ENCODE measurements around the gene ITPK1. TPM values are rescaled to one million over a fixed set of nuclear protein-coding genes. Genes with fewer than 3 reads are reported as not detected.

Gene ITPK1
- total RNA-seq, 1 experiment from 2014 or later, result 60.1 TPM

DNA sequence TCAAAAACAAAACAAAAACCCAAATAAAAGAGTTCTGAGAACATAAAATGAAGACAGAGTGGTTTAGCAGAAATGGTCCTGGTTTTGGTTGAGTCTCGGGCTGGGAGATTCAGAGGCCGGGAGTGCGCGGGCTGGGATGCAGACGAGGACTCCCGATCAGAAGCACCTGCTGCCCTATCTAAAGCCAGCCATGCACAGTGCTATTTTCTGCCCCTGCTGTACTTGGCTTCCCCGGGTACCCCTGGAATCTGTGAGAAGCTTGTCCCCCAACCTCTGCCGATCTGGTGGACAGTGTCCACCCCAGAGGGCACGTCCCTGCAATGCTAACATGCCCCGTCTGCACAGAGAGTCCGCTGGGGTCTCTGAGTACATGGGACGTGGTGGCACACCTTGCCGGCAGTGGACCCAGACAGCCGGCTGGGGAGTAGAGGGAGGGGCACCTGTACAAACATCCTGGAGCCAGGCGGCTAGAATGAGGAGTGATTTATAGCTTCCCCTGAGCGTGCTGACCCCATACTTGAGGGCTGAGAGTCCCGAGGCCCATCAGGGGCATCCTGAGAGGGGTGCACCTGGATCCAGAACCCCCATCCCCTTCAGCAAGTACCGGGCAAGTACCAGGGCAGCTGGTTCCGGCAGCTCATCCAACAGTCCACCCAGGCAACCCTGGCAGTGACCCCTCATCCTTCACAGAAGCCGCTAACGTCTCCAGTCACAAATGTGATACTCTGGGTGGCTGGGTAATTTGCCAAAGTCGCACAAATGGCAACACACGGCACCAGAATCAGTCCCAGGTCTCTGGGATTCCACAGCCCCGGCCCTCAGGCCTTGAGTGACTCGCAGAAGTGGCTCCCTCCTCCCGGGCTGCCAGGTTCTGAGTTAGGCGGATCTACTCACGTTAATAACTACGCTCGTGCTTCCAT is 155.7 kb downstream of the ITPK1 start:
- Mint-ChIP-seq H3K36me3 (ENCODE audit: insufficient read depth, unreplicated experiment) (peaks cover 7% of the 10 kb centered on the region), H3K4me1 (ENCODE audit: low read depth, unreplicated experiment) (no peaks in the 10 kb centered on the region), H3K9me3 (ENCODE audit: unreplicated experiment) (no peaks in the 10 kb centered on the region), H3K27me3 (ENCODE audit: insufficient read depth, unreplicated experiment) (no peaks in the 10 kb centered on the region), H3K4me3 (ENCODE audit: unreplicated experiment) (no peak overlapping the region), H3K27ac (ENCODE audit: unreplicated experiment) (no peak overlapping the region)
- ChIA-PET CTCF (no interaction called here), POLR2A (no interaction called here)
- no peak overlapping the region for H3K4me3 ChIP-seq (ENCODE audit: low read depth, low read length)
- DNase-seq, result no peak
- TF ChIP-seq, protein P1, sequence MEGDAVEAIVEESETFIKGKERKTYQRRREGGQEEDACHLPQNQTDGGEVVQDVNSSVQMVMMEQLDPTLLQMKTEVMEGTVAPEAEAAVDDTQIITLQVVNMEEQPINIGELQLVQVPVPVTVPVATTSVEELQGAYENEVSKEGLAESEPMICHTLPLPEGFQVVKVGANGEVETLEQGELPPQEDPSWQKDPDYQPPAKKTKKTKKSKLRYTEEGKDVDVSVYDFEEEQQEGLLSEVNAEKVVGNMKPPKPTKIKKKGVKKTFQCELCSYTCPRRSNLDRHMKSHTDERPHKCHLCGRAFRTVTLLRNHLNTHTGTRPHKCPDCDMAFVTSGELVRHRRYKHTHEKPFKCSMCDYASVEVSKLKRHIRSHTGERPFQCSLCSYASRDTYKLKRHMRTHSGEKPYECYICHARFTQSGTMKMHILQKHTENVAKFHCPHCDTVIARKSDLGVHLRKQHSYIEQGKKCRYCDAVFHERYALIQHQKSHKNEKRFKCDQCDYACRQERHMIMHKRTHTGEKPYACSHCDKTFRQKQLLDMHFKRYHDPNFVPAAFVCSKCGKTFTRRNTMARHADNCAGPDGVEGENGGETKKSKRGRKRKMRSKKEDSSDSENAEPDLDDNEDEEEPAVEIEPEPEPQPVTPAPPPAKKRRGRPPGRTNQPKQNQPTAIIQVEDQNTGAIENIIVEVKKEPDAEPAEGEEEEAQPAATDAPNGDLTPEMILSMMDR (IDR thresholded peaks at IDR 0.05; ENCODE audit: insufficient read depth in 1 of 2, low read depth in 1 of 2, low read length in 1 of 2, severe bottlenecking in 1 of 2, unreplicated experiment in 1 of 2), result no peak
- no peaks in the 10 kb centered on the region for H3K9me3 ChIP-seq
- no peaks in the 10 kb centered on the region; the same call in 1 of the 2 replicates for H3K36me3 ChIP-seq (ENCODE audit: control insufficient read depth, insufficient read depth, low read length)
- no TSS peak for BruUV-seq (replicated peaks)
- intact Hi-C loops (cut with micrococcal nuclease; ENCODE audit: unreplicated experiment), result loop anchor here (10.0 kb wide), 1 partner anchor 75 kb away; no protein-coding TSS in a partner anchor
- H3K27me3 ChIP-seq (replicated peaks; ENCODE audit: control insufficient read depth, insufficient read depth, low read length), result no peaks in the 10 kb centered on the region
- no peaks in the 10 kb centered on the region for H3K4me1 ChIP-seq

DNA sequence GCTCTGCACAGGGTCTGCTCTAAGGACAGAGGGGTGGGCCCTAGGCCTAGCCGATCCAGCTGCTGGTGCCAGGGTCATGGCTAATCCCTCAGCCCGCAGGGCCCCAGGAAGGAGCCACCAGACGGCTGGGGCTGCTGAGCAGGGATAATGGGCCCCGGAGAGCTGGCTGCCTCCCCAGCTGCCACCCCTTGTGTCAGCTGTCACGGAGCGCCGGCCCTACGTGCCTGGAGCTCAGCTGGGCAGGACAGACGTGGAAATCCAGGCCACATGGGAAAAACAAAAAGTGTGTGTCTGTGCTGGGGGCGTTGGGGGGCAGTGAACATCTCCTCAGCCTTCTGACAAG is 156.6 kb downstream of the ITPK1 start:
- no peak overlapping the region for H3K27ac Mint-ChIP-seq (ENCODE audit: unreplicated experiment)
- ChIA-PET POLR2A (no interaction called here), CTCF (no interaction called here)
- peaks cover 7% of the 10 kb centered on the region for H3K36me3 Mint-ChIP-seq (ENCODE audit: insufficient read depth, unreplicated experiment)
- no peak overlapping the region for H3K4me3 Mint-ChIP-seq (ENCODE audit: unreplicated experiment)
- no peaks in the 10 kb centered on the region for H3K4me1 ChIP-seq
- intact Hi-C loops (cut with micrococcal nuclease; ENCODE audit: unreplicated experiment), result no loop called here
- no TSS peak for BruUV-seq (replicated peaks)
- no peak for DNase-seq
- no peak overlapping the region for H3K4me3 ChIP-seq (ENCODE audit: low read depth, low read length)
- no peaks in the 10 kb centered on the region for H3K4me1 Mint-ChIP-seq (ENCODE audit: low read depth, unreplicated experiment)
- TF ChIP-seq, protein P1 (IDR thresholded peaks at IDR 0.05; ENCODE audit: insufficient read depth in 1 of 2, low read depth in 1 of 2, low read length in 1 of 2, severe bottlenecking in 1 of 2, unreplicated experiment in 1 of 2), result no peak
- H3K36me3 ChIP-seq (ENCODE audit: control insufficient read depth, insufficient read depth, low read length), result no peaks in the 10 kb centered on the region; the same call in 1 of the 2 replicates
- no peaks in the 10 kb centered on the region for H3K27me3 ChIP-seq (replicated peaks; ENCODE audit: control insufficient read depth, insufficient read depth, low read length)
- no peaks in the 10 kb centered on the region for H3K9me3 Mint-ChIP-seq (ENCODE audit: unreplicated experiment)
- H3K27me3 Mint-ChIP-seq (ENCODE audit: insufficient read depth, unreplicated experiment), result no peaks in the 10 kb centered on the region
- H3K9me3 ChIP-seq, result no peaks in the 10 kb centered on the region

DNA sequence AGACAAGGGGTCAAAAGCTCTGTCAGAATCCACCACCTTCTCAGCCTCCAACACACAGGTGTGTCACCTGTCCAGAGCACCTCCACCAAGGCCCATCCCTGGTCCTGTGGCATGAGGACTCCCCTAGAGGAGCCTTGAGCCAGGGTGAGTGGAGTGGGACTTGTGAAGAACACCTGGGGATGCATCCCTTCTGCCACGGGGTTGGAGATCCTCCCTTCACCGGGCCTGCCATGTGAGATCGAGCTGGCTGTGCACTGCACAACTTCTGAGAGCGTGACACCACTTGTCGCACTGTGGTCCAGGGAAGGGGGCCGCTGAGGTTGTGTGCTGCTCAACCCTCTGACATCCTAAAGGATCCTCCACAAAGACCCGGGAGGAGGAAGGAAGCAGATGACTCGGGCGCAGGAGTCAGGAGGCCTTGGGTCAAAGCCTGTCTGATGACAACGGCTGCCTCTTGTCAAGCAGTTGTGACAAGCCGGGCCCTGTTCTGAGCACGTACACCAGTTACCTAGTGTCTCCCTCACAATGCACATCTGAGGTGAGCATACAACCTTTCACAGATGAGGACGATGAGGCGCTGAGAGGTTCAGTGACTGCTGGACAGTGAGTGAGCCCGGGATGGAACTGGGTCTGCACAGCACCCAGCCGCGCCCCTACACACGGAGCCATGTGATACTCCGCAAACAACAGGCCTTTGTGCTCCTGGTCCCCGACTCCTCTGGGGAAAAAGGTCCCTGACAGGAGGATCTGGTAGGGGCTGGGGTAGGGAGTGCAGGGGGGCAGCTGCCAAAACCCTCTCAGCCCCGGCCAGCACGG is 157.1 kb downstream of the ITPK1 start:
- Mint-ChIP-seq H3K9me3 (ENCODE audit: unreplicated experiment) (no peaks in the 10 kb centered on the region), H3K4me1 (ENCODE audit: low read depth, unreplicated experiment) (no peaks in the 10 kb centered on the region), H3K4me3 (ENCODE audit: unreplicated experiment) (no peak overlapping the region), H3K27me3 (ENCODE audit: insufficient read depth, unreplicated experiment) (no peaks in the 10 kb centered on the region), H3K36me3 (ENCODE audit: insufficient read depth, unreplicated experiment) (peaks cover 7% of the 10 kb centered on the region), H3K27ac (ENCODE audit: unreplicated experiment) (no peak overlapping the region)
- intact Hi-C loops (cut with micrococcal nuclease; ENCODE audit: unreplicated experiment), result no loop called here
- DNase-seq, result no peak
- BruUV-seq (replicated peaks), result no TSS peak
- Histone ChIP-seq H3K27me3 (replicated peaks; ENCODE audit: control insufficient read depth, insufficient read depth, low read length) (no peaks in the 10 kb centered on the region), H3K4me3 (ENCODE audit: low read depth, low read length) (no peak overlapping the region), H3K9me3 (no peaks in the 10 kb centered on the region), H3K36me3 (ENCODE audit: control insufficient read depth, insufficient read depth, low read length) (no peaks in the 10 kb centered on the region; the same call in 1 of the 2 replicates), H3K4me1 (no peaks in the 10 kb centered on the region)
- ChIA-PET CTCF (no interaction called here), POLR2A (no interaction called here)
- TF ChIP-seq, protein P1 (IDR thresholded peaks at IDR 0.05; ENCODE audit: insufficient read depth in 1 of 2, low read depth in 1 of 2, low read length in 1 of 2, severe bottlenecking in 1 of 2, unreplicated experiment in 1 of 2), result no peak
